Upper lobe of left lung (tissue), 6 donors: Measurements from ENCODE around the gene KLHDC10. TPM values are rescaled to one million over a fixed set of nuclear protein-coding genes. Genes with fewer than 3 reads are reported as not detected.

Experiments used
- ATAC-seq, 2 donors: fragments of 200-7000 bp; cut with Tn5 transposase; one replicate each; pipeline ENCODE4 v1.9.1; 2022; ENCODE audit warnings: mild to moderate bottlenecking in 2 of 2, moderate library complexity in 2 of 2; ENCODE audit not compliant: low FRiP score in 2 of 2
- DNase-seq, 2 donors: peaks; one replicate each; pipeline ENCODE4 v3.0.0-alpha.2; 2019 to 2020
- H3K27ac ChIP-seq, 4 donors: fragments of 200-600 bp; sonication (generic); one replicate each; pipeline ENCODE4 v1.5.1; 2016 to 2019
- H3K27me3 ChIP-seq, 4 donors: fragments of 200-600 bp; sonication (generic); one replicate each; pipeline ENCODE4 v1.5.1; 2017 to 2019
- H3K36me3 ChIP-seq, 4 donors: fragments of 200-600 bp; sonication (generic); one replicate each; pipeline ENCODE4 v1.5.1; 2016 to 2019
- H3K4me1 ChIP-seq, 4 donors: fragments of 200-600 bp; sonication (generic); one replicate each; pipeline ENCODE4 v1.5.1; 2018 to 2019
- H3K4me3 ChIP-seq, 4 donors: fragments of 200-600 bp; sonication (generic); one replicate each; pipeline ENCODE4 v1.5.1; 2017 to 2019; ENCODE audit warnings: mild to moderate bottlenecking in 2 of 4, moderate library complexity in 1 of 4
- H3K9me3 ChIP-seq, 4 donors: fragments of 200-600 bp; sonication (generic); one replicate each; pipeline ENCODE4 v1.5.1; 2018 to 2019
- CTCF ChIP-seq, 6 experiments: fragments of 450-650 bp in 4 of 6; fragments of 200-600 bp in 2 of 6; sonication (generic) in 2 of 6; IDR thresholded peaks; one replicate each; pipeline ENCODE4 v1.5.1; 2016 to 2019; ENCODE audit warnings: antibody characterized with exemption in 6 of 6
- EP300 ChIP-seq, 4 donors: sonication (generic); formaldehyde crosslinking; IDR thresholded peaks; one replicate each; pipeline ENCODE4 v1.5.1; 2017; ENCODE audit warnings: antibody characterized with exemption in 4 of 4, control low read depth in 2 of 4
- POLR2A ChIP-seq, 4 donors: fragments of 450-650 bp; IDR thresholded peaks; one replicate each; pipeline ENCODE4 v1.5.1; 2016 to 2017; ENCODE audit warnings: antibody characterized with exemption in 4 of 4, mild to moderate bottlenecking in 2 of 4
- POLR2AphosphoS5 ChIP-seq, 2 donors: sonication (generic); formaldehyde crosslinking; IDR thresholded peaks; one replicate each; pipeline ENCODE4 v1.5.1; 2017; ENCODE audit warnings: antibody characterized with exemption in 2 of 2
- WGBS, 2 donors: methylation state at CpG; one replicate each; pipeline ENCODE4 v1.1.5; 2017 to 2018; 5-methylcytosine and 5-hydroxymethylcytosine counted together
- total RNA-seq, 6 donors: library from RNA; depleted of rRNA in 4 of 6; stranded (reverse); fragments of >200 nt in 4 of 6; gene quantifications; one replicate each; pipeline versions ENCODE4 v1.1.0 to v1.2.1, GENCODE V29; 2016 to 2021
- donor health status: DM: no; HTN: no; CAD: no; lungs with moderate emphysema.
- donor health status: DM: no; HTN: yes; CAD: no; lungs with severe emphysema.

KLHDC10 gene
- total RNA-seq, 6 donors from 2014 or later, result 8.8 to 33.9 (median 25.3) TPM

DNA sequence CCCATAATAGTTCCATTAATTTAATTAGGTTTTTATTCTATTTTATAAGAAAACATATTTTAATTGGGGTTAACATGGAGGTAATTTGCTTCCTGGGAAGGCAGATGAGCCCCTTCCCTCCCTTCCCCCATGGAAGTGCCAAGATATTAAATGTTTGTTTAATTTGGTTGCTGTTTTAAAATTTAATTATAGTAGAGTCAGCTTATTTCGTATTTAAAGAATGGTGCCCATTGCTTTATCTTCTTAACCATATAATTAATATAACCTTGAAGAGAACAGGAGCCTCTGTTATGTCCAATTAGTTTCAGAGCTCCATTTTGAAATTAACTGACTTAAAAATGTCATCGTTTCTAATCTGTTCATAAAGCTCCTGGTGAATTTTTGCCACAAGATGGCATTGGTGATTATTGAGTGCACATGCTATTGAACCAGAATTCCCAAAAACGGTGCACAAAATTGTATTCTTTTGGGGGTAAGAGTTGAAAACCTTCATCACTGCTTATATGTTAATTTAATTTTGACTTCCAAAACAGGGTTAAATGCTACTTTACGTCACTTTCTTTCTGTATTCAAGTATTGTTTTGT, 26.0 kb downstream of the KLHDC10 start:
- TF ChIP-seq CTCF (IDR thresholded peaks at IDR 0.05), result peak in 1 of 6 experiments; percentile 11
- no peak for TF ChIP-seq POLR2AphosphoS5 (IDR thresholded peaks at IDR 0.05)
- TF ChIP-seq EP300 (IDR thresholded peaks at IDR 0.05), result no peak
- no peak for TF ChIP-seq POLR2A (IDR thresholded peaks at IDR 0.05)
- DNase-seq (no peak), ATAC-seq (no peak)
- Histone ChIP-seq H3K9me3 (no peaks in the 10 kb centered on the region), H3K4me1 (peaks cover 0 to 8% (median 4%) of the 10 kb centered on the region in 4 donors), H3K4me3 (no peak overlapping the region), H3K36me3 (no peaks in the 10 kb centered on the region), H3K27me3 (no peaks in the 10 kb centered on the region), H3K27ac (no peak overlapping the region)
- 74 to 77% methylated on average over 4 of the region's 4 CpGs for whole genome bisulfite sequencing, 2 donors

DNA sequence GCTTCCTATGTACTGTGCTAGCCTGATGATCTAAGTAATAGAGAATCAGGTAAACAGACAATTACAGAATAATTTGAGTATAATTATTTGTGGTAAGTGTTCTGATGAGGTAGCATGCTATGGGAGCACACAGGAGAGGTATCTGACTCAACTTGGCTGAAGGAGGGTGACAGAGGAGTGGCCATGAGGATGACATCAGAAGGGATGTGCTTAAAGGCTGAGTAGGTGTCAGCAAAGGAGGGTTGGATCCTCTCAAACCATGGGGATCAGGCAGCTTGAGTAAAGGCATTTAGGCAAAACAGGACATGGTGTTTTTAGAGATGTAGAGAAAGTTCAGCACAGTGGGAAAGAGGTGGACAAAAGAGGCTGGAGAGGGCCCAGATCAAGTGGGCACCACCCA, 29.0 kb downstream of the KLHDC10 start:
- Histone ChIP-seq H3K27ac (no peak overlapping the region), H3K9me3 (no peaks in the 10 kb centered on the region), H3K27me3 (no peaks in the 10 kb centered on the region), H3K4me1 (peaks cover 0 to 8% (median 2%) of the 10 kb centered on the region in 4 donors), H3K4me3 (no peak overlapping the region), H3K36me3 (no peaks in the 10 kb centered on the region)
- no peak for TF ChIP-seq POLR2AphosphoS5 (IDR thresholded peaks at IDR 0.05)
- TF ChIP-seq EP300 (IDR thresholded peaks at IDR 0.05), result no peak
- no peak for TF ChIP-seq CTCF (IDR thresholded peaks at IDR 0.05)
- TF ChIP-seq POLR2A (IDR thresholded peaks at IDR 0.05), result no peak
- ATAC-seq (no peak), DNase-seq (no peak)

DNA sequence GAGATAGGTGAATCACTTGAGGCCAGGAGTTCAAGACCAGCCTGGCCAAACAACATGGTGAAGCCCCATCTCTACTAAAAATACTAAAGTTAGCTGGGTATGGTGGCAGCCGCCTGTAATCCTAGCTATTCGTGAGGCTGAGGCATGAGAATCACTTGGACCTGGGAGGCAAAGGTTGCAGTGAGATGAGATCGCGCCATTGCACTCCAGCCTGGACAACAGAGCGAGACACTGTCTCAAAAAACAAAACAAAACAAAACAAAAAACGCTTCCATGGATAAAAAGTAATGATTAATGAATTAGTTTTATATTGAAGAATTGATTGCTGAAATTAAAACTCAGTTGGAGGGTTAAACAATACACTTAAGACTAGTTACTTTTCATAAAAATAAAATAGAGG, 32.3 kb downstream of the KLHDC10 start:
- Histone ChIP-seq H3K27ac (no peak overlapping the region), H3K27me3 (no peaks in the 10 kb centered on the region), H3K36me3 (no peaks in the 10 kb centered on the region), H3K4me3 (no peak overlapping the region), H3K4me1 (no peaks in the 10 kb centered on the region), H3K9me3 (no peaks in the 10 kb centered on the region)
- no peak for TF ChIP-seq POLR2A (IDR thresholded peaks at IDR 0.05)
- no peak for TF ChIP-seq EP300 (IDR thresholded peaks at IDR 0.05)
- no peak for TF ChIP-seq POLR2AphosphoS5 (IDR thresholded peaks at IDR 0.05)
- no peak for TF ChIP-seq CTCF (IDR thresholded peaks at IDR 0.05)
- ATAC-seq, result no peak
- DNase-seq, result no peak
- WGBS, 2 donors, result 96 to 97% methylated on average over 6 of the region's 6 CpGs

DNA sequence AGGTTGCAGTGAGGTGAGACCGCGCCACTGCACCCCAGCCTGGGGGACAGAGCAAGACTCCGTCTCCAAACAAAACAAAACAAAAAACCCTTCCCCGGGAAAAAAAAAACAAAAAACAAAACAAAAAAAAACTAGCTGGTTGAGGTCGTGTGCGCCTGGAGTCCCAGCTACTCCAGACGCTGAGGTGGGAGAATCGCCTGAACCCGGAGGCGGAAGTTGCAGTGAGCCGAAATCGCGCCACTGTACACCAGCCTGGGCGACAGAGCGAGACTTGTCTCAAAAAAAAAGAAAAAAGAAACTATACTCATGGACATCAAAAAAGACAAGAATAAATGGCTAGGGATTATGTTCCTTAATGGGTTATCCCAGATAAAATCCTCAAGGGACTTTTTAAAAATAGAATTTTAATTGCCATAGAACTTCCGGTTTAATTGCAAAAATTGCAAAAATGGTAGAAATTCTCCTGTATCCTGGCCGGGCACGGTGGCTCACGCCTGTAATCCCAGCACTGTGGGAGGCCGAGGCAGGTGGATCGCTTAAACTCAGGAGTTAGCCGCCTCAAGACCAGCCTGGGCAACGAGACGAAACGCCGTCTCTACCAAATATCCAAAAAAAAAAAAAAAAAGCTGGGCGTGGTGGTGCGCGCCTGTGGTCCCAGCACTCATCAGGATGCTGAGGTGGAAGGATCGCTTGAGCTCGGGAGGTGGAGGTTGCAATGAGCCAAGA, 37.8 kb downstream of the KLHDC10 start:
- ATAC-seq, result no peak
- no peaks in the 10 kb centered on the region for H3K4me1 ChIP-seq
- DNase-seq, result no peak
- no peak overlapping the region for H3K27ac ChIP-seq
- H3K36me3 ChIP-seq, result no peaks in the 10 kb centered on the region
- 91 to 94% methylated on average over 31 of the region's 31 CpGs for WGBS, 2 donors
- H3K27me3 ChIP-seq, result no peaks in the 10 kb centered on the region
- no peak overlapping the region for H3K4me3 ChIP-seq
- TF ChIP-seq EP300 (IDR thresholded peaks at IDR 0.05), result no peak
- no peak for TF ChIP-seq CTCF (IDR thresholded peaks at IDR 0.05)
- no peak for TF ChIP-seq POLR2AphosphoS5 (IDR thresholded peaks at IDR 0.05)
- no peak for TF ChIP-seq POLR2A (IDR thresholded peaks at IDR 0.05)
- H3K9me3 ChIP-seq, result no peaks in the 10 kb centered on the region

DNA sequence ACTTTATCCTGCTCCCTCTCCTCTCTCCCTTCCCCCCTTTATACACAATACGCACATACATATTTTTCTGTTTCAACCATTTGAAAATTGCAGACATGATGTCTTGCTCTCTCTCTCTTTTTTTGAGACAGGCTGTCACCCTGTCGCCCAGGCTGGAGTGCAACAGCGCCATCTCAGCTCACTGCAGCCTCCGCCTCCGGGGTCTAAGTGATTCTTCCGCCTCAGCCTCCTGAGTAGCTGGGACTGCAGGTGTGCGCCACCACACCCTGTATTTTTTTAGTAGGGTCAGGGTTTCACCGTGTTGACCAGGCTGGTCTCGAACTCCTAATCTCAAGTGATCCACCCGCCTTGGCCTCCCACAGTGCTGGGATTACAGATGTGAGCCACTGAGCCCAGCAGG, 38.5 kb downstream of the KLHDC10 start:
- no peak for ATAC-seq
- no peak overlapping the region for H3K4me3 ChIP-seq
- no peaks in the 10 kb centered on the region for H3K9me3 ChIP-seq
- H3K4me1 ChIP-seq, result no peaks in the 10 kb centered on the region
- DNase-seq, result no peak
- H3K27ac ChIP-seq, result no peak overlapping the region
- 94 to 96% methylated on average over 10 of the region's 10 CpGs for WGBS, 2 donors
- H3K27me3 ChIP-seq, result no peaks in the 10 kb centered on the region
- H3K36me3 ChIP-seq, result no peaks in the 10 kb centered on the region
- no peak for TF ChIP-seq POLR2A (IDR thresholded peaks at IDR 0.05)
- no peak for TF ChIP-seq CTCF (IDR thresholded peaks at IDR 0.05)
- TF ChIP-seq EP300 (IDR thresholded peaks at IDR 0.05), result no peak
- TF ChIP-seq POLR2AphosphoS5 (IDR thresholded peaks at IDR 0.05), result no peak
